ENCODE data around the gene NRAP. TPM values are rescaled to one million over a fixed set of nuclear protein-coding genes. Genes with fewer than 3 reads are reported as not detected.

Gene NRAP
- polyA plus RNA-seq, 2 donors, result 0.02 to 0.04 TPM

DNA sequence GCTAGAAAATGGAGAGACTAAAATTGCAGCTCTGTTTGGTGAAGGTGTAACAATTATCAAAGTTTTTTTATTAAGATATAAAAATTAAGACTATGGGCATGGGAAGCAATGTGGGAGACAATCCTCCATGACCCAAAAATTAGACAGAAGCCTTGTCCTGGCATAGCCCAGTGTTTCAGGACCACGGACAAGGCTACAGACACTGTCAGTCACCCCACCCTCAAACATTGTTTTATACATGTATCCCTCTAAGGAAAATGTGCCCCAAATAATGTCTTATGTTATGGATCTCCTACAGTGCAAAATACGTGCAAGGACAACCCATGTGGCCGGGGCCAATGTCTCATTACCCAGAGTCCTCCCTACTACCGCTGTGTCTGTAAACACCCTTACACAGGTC lies 87.0 kb downstream of the NRAP start:
- 67 to 81% methylated on average over 4 of the region's 4 CpGs for WGBS, 2 donors
- Histone ChIP-seq H3K36me3 (ENCODE audit: control insufficient read depth in 2 of 2, insufficient read depth in 2 of 2, low read length in 1 of 2) (no peaks in the 10 kb centered on the region), H3K4me1 (ENCODE audit: control insufficient read depth in 2 of 2, insufficient read depth in 2 of 2, low read length in 1 of 2) (no peaks in the 10 kb centered on the region), H3K9me3 (ENCODE audit: control insufficient read depth in 2 of 2, insufficient read depth in 1 of 2, low read depth in 1 of 2, low read length in 1 of 2) (no peaks in the 10 kb centered on the region), H3K4me3 (ENCODE audit: low read depth in 1 of 2, low read length in 2 of 2) (no peak overlapping the region), H3K27me3 (ENCODE audit: control insufficient read depth in 1 of 2, insufficient read depth in 2 of 2, low read length in 2 of 2) (no peaks in the 10 kb centered on the region), H3K27ac (ENCODE audit: low read depth in 2 of 2, low read length in 1 of 2) (no peak overlapping the region)

DNA sequence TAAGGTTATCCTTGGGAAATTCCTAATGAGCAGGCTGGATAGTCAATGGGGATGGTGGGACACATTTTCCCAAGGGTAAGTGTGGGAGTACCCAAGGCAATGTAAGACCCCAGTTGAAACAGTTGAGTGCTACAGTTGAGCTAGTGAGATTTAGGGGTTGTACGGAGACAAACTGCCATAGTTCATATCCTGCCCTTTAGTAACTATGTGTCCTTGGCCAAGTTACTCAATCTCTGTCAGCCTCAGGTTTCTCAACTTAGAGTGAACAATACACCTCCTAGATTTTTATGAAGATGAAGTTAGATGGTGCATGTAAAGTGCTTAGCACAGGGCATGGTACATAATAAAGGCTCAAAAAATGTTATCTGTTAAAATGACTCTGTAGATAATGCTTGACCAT lies 90.5 kb downstream of the NRAP start:
- H3K9me3 ChIP-seq (ENCODE audit: control insufficient read depth in 2 of 2, insufficient read depth in 1 of 2, low read depth in 1 of 2, low read length in 1 of 2), result no peaks in the 10 kb centered on the region
- H3K36me3 ChIP-seq (ENCODE audit: control insufficient read depth in 2 of 2, insufficient read depth in 2 of 2, low read length in 1 of 2), result no peaks in the 10 kb centered on the region
- 86 to 92% methylated on average over 1 of the region's 1 CpG for WGBS, 2 donors
- H3K4me3 ChIP-seq (ENCODE audit: low read depth in 1 of 2, low read length in 2 of 2), result no peak overlapping the region
- no peaks in the 10 kb centered on the region for H3K27me3 ChIP-seq (ENCODE audit: control insufficient read depth in 1 of 2, insufficient read depth in 2 of 2, low read length in 2 of 2)
- no peak overlapping the region for H3K27ac ChIP-seq (ENCODE audit: low read depth in 2 of 2, low read length in 1 of 2)
- H3K4me1 ChIP-seq (ENCODE audit: control insufficient read depth in 2 of 2, insufficient read depth in 2 of 2, low read length in 1 of 2), result no peaks in the 10 kb centered on the region

DNA sequence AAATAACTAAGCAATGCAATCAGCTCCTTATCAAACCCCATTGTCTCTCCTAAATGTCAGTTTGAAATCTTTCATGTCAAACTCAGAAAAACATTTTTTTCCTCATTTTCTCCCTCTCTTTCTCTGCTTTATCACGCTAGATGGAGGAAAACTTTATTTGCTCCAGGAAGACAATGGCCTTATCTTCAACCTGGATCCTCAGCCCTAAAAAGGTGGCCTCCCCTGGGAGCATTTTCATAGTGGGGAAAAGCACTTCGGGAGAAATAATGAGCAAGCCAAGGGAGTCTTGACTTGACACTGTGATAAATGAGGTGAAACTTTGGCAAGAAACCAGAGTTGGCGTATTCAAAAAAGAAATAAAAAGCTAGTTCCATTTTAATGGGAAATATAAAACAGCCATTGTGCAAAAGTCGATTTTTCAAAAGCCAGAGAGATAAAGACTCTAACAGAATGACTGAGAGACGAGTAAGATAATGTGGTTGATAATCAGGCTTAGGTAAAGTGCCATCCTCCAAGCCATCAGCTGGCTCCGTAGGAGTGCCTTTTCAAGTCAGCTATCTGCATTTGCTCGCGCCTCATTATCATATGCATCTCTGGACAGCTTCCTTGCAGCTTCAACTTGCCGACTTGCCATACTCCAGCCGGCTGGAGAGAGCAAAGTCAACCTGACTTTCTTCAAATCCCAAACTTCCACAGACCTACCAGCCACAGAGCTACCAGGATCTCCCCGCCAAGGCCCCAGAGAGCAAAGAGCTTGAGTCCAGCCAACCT lies 91.1 kb downstream of the NRAP start:
- Histone ChIP-seq H3K4me1 (ENCODE audit: control insufficient read depth in 2 of 2, insufficient read depth in 2 of 2, low read length in 1 of 2) (no peaks in the 10 kb centered on the region), H3K9me3 (ENCODE audit: control insufficient read depth in 2 of 2, insufficient read depth in 1 of 2, low read depth in 1 of 2, low read length in 1 of 2) (no peaks in the 10 kb centered on the region), H3K4me3 (ENCODE audit: low read depth in 1 of 2, low read length in 2 of 2) (no peak overlapping the region), H3K27me3 (ENCODE audit: control insufficient read depth in 1 of 2, insufficient read depth in 2 of 2, low read length in 2 of 2) (no peaks in the 10 kb centered on the region), H3K36me3 (ENCODE audit: control insufficient read depth in 2 of 2, insufficient read depth in 2 of 2, low read length in 1 of 2) (no peaks in the 10 kb centered on the region), H3K27ac (ENCODE audit: low read depth in 2 of 2, low read length in 1 of 2) (no peak overlapping the region)
- 28 to 39% methylated on average over 11 of the region's 11 CpGs for WGBS, 2 donors

DNA sequence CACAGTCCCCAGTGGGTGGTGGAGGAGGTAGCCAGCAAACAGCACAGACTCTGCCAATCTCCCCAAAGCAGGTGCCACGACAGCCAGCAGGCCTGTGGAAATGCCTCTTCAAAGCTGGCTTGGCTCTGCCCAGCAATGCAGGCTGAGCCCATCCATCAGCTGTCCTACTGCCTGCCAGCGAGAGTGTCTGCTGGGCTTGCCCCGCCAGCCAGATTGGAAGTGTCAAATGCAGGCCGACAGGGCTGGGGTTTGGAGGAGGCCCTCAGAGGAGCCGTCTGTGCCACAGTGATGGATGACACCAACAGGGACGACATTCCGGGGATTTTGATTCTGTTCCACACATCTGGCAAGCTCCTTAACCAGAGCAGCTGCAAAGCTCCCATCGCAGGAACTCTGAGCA lies 94.3 kb downstream of the NRAP start:
- WGBS, 2 donors, result 46 to 56% methylated on average over 8 of the region's 8 CpGs
- Histone ChIP-seq H3K27me3 (ENCODE audit: control insufficient read depth in 1 of 2, insufficient read depth in 2 of 2, low read length in 2 of 2) (no peaks in the 10 kb centered on the region), H3K9me3 (ENCODE audit: control insufficient read depth in 2 of 2, insufficient read depth in 1 of 2, low read depth in 1 of 2, low read length in 1 of 2) (no peaks in the 10 kb centered on the region), H3K27ac (ENCODE audit: low read depth in 2 of 2, low read length in 1 of 2) (no peak overlapping the region), H3K4me1 (ENCODE audit: control insufficient read depth in 2 of 2, insufficient read depth in 2 of 2, low read length in 1 of 2) (no peaks in the 10 kb centered on the region), H3K4me3 (ENCODE audit: low read depth in 1 of 2, low read length in 2 of 2) (no peak overlapping the region), H3K36me3 (ENCODE audit: control insufficient read depth in 2 of 2, insufficient read depth in 2 of 2, low read length in 1 of 2) (no peaks in the 10 kb centered on the region)

DNA sequence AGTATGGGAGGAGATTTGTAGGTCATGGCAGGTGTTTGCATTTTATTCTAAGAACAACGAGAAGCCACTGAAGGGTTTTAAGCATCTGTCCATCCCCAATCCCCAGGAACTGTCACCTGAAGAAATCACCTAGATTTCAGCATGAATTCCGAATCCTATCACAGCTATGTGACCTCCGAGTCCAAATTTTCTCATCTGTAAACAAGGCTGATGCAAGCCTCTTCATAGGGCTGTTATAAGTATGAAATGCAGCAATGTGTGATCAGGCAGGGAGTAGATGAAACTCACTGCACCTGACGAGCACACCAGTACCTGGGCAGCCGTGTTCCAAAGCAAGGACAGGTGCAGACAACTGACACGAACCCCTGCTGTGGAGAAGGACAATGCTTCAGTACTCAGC lies 97.0 kb downstream of the NRAP start:
- H3K36me3 ChIP-seq (ENCODE audit: control insufficient read depth in 2 of 2, insufficient read depth in 2 of 2, low read length in 1 of 2), result no peaks in the 10 kb centered on the region
- H3K27ac ChIP-seq (ENCODE audit: low read depth in 2 of 2, low read length in 1 of 2), result no peak overlapping the region
- no peak overlapping the region for H3K4me3 ChIP-seq (ENCODE audit: low read depth in 1 of 2, low read length in 2 of 2)
- 65 to 66% methylated on average over 6 of the region's 6 CpGs for WGBS, 2 donors
- no peaks in the 10 kb centered on the region for H3K4me1 ChIP-seq (ENCODE audit: control insufficient read depth in 2 of 2, insufficient read depth in 2 of 2, low read length in 1 of 2)
- H3K27me3 ChIP-seq (ENCODE audit: control insufficient read depth in 1 of 2, insufficient read depth in 2 of 2, low read length in 2 of 2), result no peaks in the 10 kb centered on the region
- H3K9me3 ChIP-seq (ENCODE audit: control insufficient read depth in 2 of 2, insufficient read depth in 1 of 2, low read depth in 1 of 2, low read length in 1 of 2), result no peaks in the 10 kb centered on the region

DNA sequence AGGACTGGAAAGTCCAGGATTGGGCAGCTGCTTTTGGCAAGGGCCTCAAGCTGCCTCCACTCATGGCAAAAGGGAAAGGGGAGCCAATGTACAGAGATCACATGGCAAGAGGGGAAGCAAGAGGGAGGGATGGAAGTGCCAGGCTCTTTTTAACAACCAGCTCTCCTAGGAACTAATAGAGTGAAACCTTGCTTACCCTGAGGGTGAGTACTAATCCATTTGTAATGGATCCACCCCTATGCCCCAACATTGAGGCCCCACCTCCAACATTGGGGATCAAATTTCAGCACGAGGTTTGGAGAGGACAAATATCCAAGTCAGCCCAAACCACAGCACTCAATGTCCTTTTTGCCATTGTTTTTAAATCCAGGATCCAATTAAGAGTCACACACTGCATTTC lies 98.5 kb downstream of the NRAP start:
- Histone ChIP-seq H3K9me3 (ENCODE audit: control insufficient read depth in 2 of 2, insufficient read depth in 1 of 2, low read depth in 1 of 2, low read length in 1 of 2) (no peaks in the 10 kb centered on the region), H3K27me3 (ENCODE audit: control insufficient read depth in 1 of 2, insufficient read depth in 2 of 2, low read length in 2 of 2) (no peaks in the 10 kb centered on the region), H3K4me3 (ENCODE audit: low read depth in 1 of 2, low read length in 2 of 2) (no peak overlapping the region), H3K27ac (ENCODE audit: low read depth in 2 of 2, low read length in 1 of 2) (no peak overlapping the region), H3K4me1 (ENCODE audit: control insufficient read depth in 2 of 2, insufficient read depth in 2 of 2, low read length in 1 of 2) (no peaks in the 10 kb centered on the region), H3K36me3 (ENCODE audit: control insufficient read depth in 2 of 2, insufficient read depth in 2 of 2, low read length in 1 of 2) (no peaks in the 10 kb centered on the region)
- 4% methylated on average over 1 of the region's 1 CpG for WGBS, 2 donors

DNA sequence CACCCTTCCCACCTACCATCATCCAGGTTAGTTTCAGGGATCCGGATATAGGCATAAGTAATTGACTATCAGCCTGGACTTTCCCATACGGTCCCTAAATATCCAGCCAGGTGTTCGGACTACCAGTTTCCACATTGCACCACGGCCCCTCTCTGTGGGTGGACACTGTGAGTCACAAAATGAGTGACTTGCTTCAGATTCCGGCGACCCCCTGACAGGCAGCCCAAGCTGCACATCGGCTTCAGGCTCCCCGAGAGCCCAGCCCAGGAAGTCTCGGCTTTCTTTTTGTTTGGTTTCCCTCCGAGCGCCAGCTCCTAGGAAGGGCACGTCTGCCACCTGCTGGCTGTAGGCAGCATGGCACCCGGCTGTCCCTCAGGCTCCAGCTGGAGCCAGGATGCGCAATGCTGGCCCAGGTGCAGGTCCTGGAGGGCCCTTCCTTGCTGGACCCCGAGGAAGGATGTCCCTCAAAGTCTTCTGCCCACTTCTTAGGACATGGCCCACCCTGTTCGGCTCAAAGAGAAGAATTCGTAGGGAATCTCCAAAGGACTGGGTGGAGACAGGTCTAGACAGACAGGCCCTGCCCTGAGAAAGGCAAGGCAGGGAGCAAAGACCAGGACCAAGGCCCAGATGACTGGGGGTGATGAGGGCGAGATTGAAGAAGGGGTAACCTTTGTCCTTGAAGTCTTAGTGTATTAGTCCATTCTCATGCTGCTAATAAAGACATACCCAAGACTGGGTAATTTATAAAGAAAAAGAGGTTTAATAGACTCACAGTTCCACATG lies 100.3 kb downstream of the NRAP start:
- peak overlapping the region; percentile 20 to 43 for H3K4me3 ChIP-seq (ENCODE audit: low read depth in 1 of 2, low read length in 2 of 2)
- H3K36me3 ChIP-seq (ENCODE audit: control insufficient read depth in 2 of 2, insufficient read depth in 2 of 2, low read length in 1 of 2), result no peaks in the 10 kb centered on the region
- H3K27me3 ChIP-seq (ENCODE audit: control insufficient read depth in 1 of 2, insufficient read depth in 2 of 2, low read length in 2 of 2), result no peaks in the 10 kb centered on the region
- peaks cover 0 to 5% of the 10 kb centered on the region in 2 donors for H3K4me1 ChIP-seq (ENCODE audit: control insufficient read depth in 2 of 2, insufficient read depth in 2 of 2, low read length in 1 of 2)
- H3K27ac ChIP-seq (ENCODE audit: low read depth in 2 of 2, low read length in 1 of 2), result no peak overlapping the region
- H3K9me3 ChIP-seq (ENCODE audit: control insufficient read depth in 2 of 2, insufficient read depth in 1 of 2, low read depth in 1 of 2, low read length in 1 of 2), result no peaks in the 10 kb centered on the region
- WGBS, 2 donors, result 6 to 7% methylated on average over 18 of the region's 18 CpGs

DNA sequence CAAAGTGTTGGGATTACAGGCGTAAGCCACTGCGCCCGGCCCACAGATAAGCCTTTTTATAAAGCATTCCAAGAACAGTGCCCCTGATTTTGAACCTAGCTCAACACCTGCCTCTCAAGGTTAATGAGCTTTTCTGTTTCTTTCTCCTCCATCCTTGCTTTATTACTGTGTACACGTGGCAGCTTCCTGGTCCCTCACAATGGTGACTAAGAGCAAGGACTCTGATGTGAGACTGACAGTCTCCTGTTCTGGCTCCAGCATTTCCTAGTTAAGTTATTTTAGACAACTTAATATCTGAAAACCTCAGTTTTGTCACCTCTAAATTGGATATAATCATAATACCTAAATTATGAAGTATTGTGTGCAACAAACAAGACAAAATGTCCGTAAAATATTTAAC lies 101.1 kb downstream of the NRAP start:
- no peaks in the 10 kb centered on the region for H3K36me3 ChIP-seq (ENCODE audit: control insufficient read depth in 2 of 2, insufficient read depth in 2 of 2, low read length in 1 of 2)
- H3K27ac ChIP-seq (ENCODE audit: low read depth in 2 of 2, low read length in 1 of 2), result no peak overlapping the region
- peaks cover 0 to 5% of the 10 kb centered on the region in 2 donors for H3K4me1 ChIP-seq (ENCODE audit: control insufficient read depth in 2 of 2, insufficient read depth in 2 of 2, low read length in 1 of 2)
- 74 to 83% methylated on average over 5 of the region's 5 CpGs for WGBS, 2 donors
- no peaks in the 10 kb centered on the region for H3K27me3 ChIP-seq (ENCODE audit: control insufficient read depth in 1 of 2, insufficient read depth in 2 of 2, low read length in 2 of 2)
- H3K9me3 ChIP-seq (ENCODE audit: control insufficient read depth in 2 of 2, insufficient read depth in 1 of 2, low read depth in 1 of 2, low read length in 1 of 2), result no peaks in the 10 kb centered on the region
- no peak overlapping the region for H3K4me3 ChIP-seq (ENCODE audit: low read depth in 1 of 2, low read length in 2 of 2)

DNA sequence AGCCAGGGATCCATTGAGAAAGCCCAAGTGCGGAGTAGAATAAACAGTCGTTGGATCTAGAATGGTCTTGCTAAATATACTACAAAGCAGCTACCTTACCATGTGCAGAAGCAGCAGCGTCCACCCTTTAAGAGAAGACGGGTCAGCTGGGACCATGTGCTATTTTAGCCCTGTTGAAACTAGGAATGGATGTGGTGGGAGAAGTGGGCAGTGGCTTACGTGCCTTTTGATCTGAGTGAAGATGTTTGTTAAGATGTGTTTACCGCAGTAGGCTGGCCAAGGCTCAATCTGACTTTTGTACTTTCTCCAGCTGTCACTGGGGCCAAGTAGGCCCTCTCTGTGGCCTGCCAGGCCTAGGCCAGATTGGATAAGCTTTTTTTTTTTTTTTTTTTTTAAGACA lies 101.8 kb downstream of the NRAP start:
- H3K27ac ChIP-seq (ENCODE audit: low read depth in 2 of 2, low read length in 1 of 2), result peak overlapping the region in 1 of 2 donors; percentile 20
- H3K4me1 ChIP-seq (ENCODE audit: control insufficient read depth in 2 of 2, insufficient read depth in 2 of 2, low read length in 1 of 2), result peaks cover 0 to 5% of the 10 kb centered on the region in 2 donors
- no peaks in the 10 kb centered on the region for H3K36me3 ChIP-seq (ENCODE audit: control insufficient read depth in 2 of 2, insufficient read depth in 2 of 2, low read length in 1 of 2)
- H3K27me3 ChIP-seq (ENCODE audit: control insufficient read depth in 1 of 2, insufficient read depth in 2 of 2, low read length in 2 of 2), result no peaks in the 10 kb centered on the region
- H3K4me3 ChIP-seq (ENCODE audit: low read depth in 1 of 2, low read length in 2 of 2), result no peak overlapping the region
- H3K9me3 ChIP-seq (ENCODE audit: control insufficient read depth in 2 of 2, insufficient read depth in 1 of 2, low read depth in 1 of 2, low read length in 1 of 2), result no peaks in the 10 kb centered on the region
- 76 to 79% methylated on average over 6 of the region's 6 CpGs for WGBS, 2 donors

All from esophagus (tissue), 2 donors.